Parathyroid adenoma (tissue), 2 donors: Measurements from ENCODE around the gene CCDC71L.

Experiments
- H2AFZ ChIP-seq: fragments of 300-600 bp; sonication (generic); one replicate; pipeline ENCODE4 v1.7.0; 2017; ENCODE audit warnings: antibody characterized with exemption, mild to moderate bottlenecking
- H3K27ac ChIP-seq: fragments of 300-600 bp; sonication (generic); one replicate; pipeline ENCODE4 v1.7.0; 2017
- H3K27me3 ChIP-seq: fragments of 300-600 bp; sonication (generic); one replicate; pipeline ENCODE4 v1.7.0; 2017; ENCODE audit warnings: low read length; ENCODE audit not compliant: control insufficient read depth, insufficient read depth
- H3K36me3 ChIP-seq: fragments of 300-600 bp; sonication (generic); one replicate; pipeline ENCODE4 v1.7.0; 2017; ENCODE audit warnings: low read length; ENCODE audit not compliant: control insufficient read depth, insufficient read depth
- H3K4me1 ChIP-seq: fragments of 300-600 bp; sonication (generic); one replicate; pipeline ENCODE4 v1.7.0; 2017; ENCODE audit warnings: control low read depth
- H3K4me2 ChIP-seq: fragments of 300-600 bp; sonication (generic); one replicate; pipeline ENCODE4 v1.7.0; 2017; ENCODE audit warnings: low read length
- H3K4me3 ChIP-seq: fragments of 300-600 bp; sonication (generic); one replicate; pipeline ENCODE4 v1.7.0; 2017; ENCODE audit warnings: low read depth, low read length
- H3K79me2 ChIP-seq: fragments of 300-600 bp; sonication (generic); one replicate; pipeline ENCODE4 v1.7.0; 2017; ENCODE audit warnings: control low read depth
- H3K9ac ChIP-seq: fragments of 300-600 bp; sonication (generic); one replicate; pipeline ENCODE4 v1.7.0; 2017; ENCODE audit warnings: mild to moderate bottlenecking
- H3K9me3 ChIP-seq: fragments of 300-600 bp; sonication (generic); one replicate; pipeline ENCODE4 v1.7.0; 2017; ENCODE audit warnings: low read length; ENCODE audit not compliant: control insufficient read depth
- CTCF ChIP-seq: fragments of 300-600 bp; sonication (generic); IDR thresholded peaks from one replicate; pipeline ENCODE4 v1.7.0; 2017; ENCODE audit warnings: antibody characterized with exemption, mild to moderate bottlenecking
- donor health status: primary hyperparathyroidism.

CCDC71L gene

GRCh38 chr7:106641416-106641815, 19.5 kb downstream of the CCDC71L start:
- Histone ChIP-seq H3K79me2 (no peaks in the 10 kb centered on the region), H3K27me3 (no peaks in the 10 kb centered on the region), H3K4me2 (no peak overlapping the region), H2AFZ (no peak overlapping the region), H3K9me3 (no peaks in the 10 kb centered on the region), H3K9ac (no peak overlapping the region), H3K27ac (no peak overlapping the region), H3K4me3 (no peak overlapping the region), H3K4me1 (no peaks in the 10 kb centered on the region), H3K36me3 (no peaks in the 10 kb centered on the region)
- TF ChIP-seq CTCF: no peak

GRCh38 chr7:106640368-106641141, 20.4 kb downstream of the CCDC71L start:
- H3K79me2 ChIP-seq: no peaks in the 10 kb centered on the region
- no peak overlapping the region for H2AFZ ChIP-seq
- no peak overlapping the region for H3K9ac ChIP-seq
- no peak overlapping the region for H3K4me2 ChIP-seq
- no peaks in the 10 kb centered on the region for H3K27me3 ChIP-seq
- H3K4me1 ChIP-seq: no peaks in the 10 kb centered on the region
- no peak overlapping the region for H3K4me3 ChIP-seq
- TF ChIP-seq CTCF: no peak
- H3K36me3 ChIP-seq: no peaks in the 10 kb centered on the region
- no peaks in the 10 kb centered on the region for H3K9me3 ChIP-seq
- H3K27ac ChIP-seq: no peak overlapping the region

- Histone ChIP-seq H3K4me2 (no peak overlapping the region), H3K27ac (no peak overlapping the region), H3K27me3 (no peaks in the 10 kb centered on the region), H3K36me3 (no peaks in the 10 kb centered on the region), H3K9me3 (no peaks in the 10 kb centered on the region), H3K9ac (no peak overlapping the region), H3K4me3 (no peak overlapping the region), H3K79me2 (no peaks in the 10 kb centered on the region), H2AFZ (no peak overlapping the region), H3K4me1 (no peaks in the 10 kb centered on the region)
- no peak for TF ChIP-seq CTCF
Observed at GRCh38 chr7:106639476-106640334, 21.3 kb downstream of the CCDC71L start.

GRCh38 chr7:106635411-106635810, 25.5 kb downstream of the CCDC71L start:
- H3K36me3 ChIP-seq: no peaks in the 10 kb centered on the region
- H3K79me2 ChIP-seq: no peaks in the 10 kb centered on the region
- no peak for TF ChIP-seq CTCF

More at GRCh38 chr7:106635411-106635810, 25.5 kb downstream of the CCDC71L start:
- Histone ChIP-seq H3K4me1 (no peaks in the 10 kb centered on the region), H3K27me3 (no peaks in the 10 kb centered on the region), H3K9me3 (no peaks in the 10 kb centered on the region), H3K27ac (no peak overlapping the region), H3K4me2 (no peak overlapping the region), H3K4me3 (no peak overlapping the region), H2AFZ (no peak overlapping the region), H3K9ac (no peak overlapping the region)
